Renal cortical epithelial cell (primary cell): ENCODE results near the gene DOK7. TPM values are rescaled to one million over a fixed set of nuclear protein-coding genes. Genes with fewer than 3 reads are reported as not detected.

Experiments used
- DNase-seq: peaks from one replicate; pipeline ENCODE4 v3.0.0-alpha.2; 2011; ENCODE audit warnings: low read depth
- total RNA-seq: library from RNA; depleted of rRNA; stranded (reverse); fragments of >200 nt; gene quantifications from 2 replicates; pipeline ENCODE4 v1.2.3, GENCODE V29; 2014

DOK7 gene
- total RNA-seq, 1 donor from 2014 or later, result 10.7 TPM

DNA sequence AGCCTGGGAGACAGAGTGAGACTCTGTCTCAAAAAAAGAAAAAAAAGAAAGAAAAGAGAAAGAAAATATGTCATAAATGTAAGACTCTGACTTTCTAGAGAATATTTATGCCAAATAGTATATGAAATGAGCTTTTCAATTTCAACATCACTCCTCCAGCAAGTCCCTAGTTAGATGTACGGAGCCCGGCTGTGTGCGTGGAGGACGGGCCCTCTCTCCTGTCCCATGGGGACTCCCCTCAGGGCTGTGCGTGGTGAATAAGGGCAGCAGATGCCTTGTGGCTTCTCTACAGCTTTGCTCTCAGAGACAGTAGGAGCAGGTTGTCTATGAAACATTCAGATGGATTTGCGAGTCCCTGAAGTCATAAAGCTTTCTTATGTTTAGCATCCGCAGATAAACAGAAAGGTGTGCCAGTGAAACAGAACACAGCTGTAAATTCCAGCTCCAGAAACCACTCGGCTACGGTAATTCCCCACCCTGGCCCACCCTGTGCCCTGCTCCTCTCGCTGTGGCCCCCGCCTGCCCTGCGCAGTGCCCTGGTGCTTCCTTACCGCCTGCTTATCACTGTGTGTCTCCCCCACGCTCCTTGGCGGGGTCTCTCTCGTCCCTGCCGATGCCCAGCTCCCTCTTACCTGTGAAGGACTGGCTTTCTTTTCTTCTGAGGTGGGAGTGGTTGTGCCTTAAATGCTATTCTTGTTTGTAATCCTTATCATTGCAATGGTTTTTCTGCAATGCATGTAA lies 35.2 kb upstream of the DOK7 start:
- no peak for DNase-seq

DNA sequence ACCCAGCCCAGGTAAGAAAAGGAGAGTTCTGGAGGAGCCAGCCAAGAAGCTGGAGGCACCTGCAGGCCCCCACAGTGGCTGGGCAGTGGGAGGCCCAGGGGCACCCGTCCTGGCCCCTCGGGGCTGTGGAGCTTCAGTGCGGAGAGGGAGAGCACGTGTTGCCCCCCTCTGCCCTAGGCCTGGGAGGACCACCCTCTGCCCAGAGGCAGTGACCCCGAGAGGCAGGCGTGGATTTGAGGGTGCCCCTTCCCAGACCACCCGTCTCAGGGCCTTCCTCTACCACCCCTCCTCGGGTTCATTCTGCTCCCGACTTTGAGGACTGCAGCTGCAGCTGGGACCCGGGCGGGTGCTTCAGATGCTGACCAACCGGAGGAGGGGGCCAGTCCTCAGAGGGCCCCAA lies 33.5 kb upstream of the DOK7 start:
- DNase-seq, result no peak

GRCh38 chr4:3430524-3430923 lies 32.6 kb upstream of the DOK7 start:
- DNase-seq, result no peak

GRCh38 chr4:3431446-3431993 lies 31.6 kb upstream of the DOK7 start:
- DNase-seq, result no peak

- no peak for DNase-seq
These were observed 30.7 kb upstream of the DOK7 start for GRCh38 chr4:3432381-3432790.

DNA sequence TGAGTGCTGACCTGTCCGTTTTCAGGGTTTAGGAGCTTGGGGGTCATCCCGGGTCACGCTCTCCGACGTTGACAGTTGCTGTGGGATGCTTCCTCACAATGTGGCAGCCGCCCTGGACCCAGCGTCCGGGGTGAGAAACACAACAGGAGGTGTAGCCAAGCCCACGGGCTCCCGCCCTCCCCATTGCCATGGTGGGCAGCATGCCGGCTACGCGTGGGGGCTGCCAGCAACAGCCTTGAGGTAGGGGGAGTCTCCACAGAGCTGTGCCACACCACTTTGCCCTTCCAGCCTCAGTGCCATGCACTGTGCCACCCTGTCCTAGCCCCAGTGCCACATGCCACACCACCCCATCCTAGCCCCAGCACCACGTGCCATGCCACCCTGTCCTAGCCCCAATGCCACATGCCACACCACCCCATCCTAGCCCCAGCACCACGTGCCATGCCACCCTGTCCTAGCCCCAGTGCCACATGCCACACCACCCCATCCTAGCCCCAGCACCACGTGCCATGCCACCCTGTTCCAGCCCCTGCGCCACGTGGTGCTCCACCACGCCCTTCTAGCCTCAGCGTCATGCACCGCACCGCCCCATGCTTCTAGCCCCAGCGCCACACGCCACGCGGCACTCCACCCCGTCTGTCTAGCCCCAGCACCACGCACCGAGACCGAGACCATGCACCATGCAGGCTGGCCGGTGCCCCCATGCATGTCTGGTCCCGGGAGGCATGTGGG lies 29.8 kb upstream of the DOK7 start:
- no peak for DNase-seq

DNA sequence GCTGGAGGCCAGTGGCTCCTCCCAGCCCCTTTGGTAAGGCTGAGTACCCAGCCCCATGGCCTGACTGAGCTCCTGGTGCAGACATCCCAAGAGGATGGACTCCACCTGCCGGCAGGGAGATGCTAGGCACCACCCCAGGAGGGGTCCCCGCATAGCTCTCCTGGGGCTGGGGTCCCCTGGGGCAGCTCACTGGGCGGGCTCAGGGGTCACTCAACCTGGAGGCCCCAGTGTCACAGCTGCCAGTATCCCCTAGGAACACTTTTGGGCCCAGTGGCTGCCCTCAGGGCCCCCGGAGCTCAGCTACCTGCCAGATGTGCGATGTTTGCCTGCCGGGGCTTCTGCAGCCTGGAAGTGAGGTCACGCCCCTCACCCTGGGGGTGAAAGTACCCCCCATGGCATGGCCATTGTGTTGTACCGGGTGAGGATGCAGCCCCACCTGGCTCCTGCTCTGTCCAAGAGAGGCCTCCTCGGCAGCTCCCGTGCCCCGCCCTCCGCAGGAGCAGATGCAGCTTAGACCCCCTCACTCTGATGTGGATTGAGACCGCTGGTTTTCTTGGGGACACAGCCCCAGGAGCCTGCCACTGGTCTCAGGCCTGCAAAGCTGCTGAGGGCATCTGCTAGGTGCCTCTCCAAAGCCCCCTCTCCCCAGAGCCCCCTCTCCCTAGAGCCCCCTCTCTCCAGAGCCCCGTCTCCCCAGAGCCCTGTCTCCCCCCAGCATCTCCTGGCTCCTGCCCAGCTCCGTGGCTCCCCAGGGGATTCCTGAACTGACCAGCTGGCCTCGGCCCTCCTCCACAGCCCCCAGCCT lies 28.0 kb upstream of the DOK7 start:
- no peak for DNase-seq

DNA sequence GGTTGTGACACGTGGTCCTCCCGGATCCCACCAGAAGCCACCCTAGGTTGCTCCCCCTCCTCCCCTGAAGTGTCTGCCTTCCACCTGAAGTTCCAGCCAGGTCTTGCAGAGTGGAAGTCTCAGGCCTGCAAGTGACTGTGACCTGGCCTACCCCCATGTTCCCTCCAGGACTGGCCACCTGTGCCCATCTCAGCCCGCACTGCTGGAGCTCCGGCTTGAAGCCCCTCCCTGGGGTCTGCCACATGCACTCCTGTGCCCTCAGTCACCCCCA lies 27.5 kb upstream of the DOK7 start:
- no peak for DNase-seq

DNA sequence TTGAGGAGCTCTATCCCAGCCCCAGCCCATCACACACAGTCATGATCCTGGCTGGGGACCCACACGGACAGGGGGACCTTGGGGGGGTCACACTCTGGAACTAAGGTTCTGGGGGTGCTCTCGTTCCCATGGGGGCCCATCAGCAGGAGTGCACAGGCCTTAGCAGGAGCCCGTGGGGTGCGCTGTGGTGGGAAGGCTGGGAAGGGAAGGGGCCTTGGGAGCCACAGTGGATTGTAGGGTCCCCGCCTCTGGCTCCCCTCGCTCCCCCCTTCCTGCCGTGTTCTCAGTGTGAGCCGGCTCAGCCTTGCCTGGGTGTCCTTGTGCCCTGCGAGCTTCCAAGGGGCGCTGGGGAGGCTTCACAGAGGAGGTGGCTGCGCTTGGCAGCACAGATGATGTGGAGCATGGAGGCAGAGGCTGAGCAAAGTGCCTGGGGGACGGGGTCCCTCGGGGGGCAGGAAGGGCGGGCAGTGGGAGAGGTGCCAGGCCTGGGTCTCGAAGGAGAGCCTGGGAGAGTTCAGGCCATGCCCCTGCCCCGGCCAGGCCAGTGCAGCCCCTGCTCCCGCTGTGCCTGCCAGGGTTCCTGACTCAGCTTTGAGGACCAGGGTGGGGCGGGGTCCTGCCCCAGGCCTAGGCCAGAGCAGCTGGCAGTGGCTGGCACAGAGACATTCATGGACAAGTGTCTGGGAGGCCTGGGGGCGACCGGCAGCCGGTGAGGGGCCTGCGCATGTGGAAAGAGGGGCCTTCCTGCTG lies 26.9 kb upstream of the DOK7 start:
- DNase-seq, result no peak

DNA sequence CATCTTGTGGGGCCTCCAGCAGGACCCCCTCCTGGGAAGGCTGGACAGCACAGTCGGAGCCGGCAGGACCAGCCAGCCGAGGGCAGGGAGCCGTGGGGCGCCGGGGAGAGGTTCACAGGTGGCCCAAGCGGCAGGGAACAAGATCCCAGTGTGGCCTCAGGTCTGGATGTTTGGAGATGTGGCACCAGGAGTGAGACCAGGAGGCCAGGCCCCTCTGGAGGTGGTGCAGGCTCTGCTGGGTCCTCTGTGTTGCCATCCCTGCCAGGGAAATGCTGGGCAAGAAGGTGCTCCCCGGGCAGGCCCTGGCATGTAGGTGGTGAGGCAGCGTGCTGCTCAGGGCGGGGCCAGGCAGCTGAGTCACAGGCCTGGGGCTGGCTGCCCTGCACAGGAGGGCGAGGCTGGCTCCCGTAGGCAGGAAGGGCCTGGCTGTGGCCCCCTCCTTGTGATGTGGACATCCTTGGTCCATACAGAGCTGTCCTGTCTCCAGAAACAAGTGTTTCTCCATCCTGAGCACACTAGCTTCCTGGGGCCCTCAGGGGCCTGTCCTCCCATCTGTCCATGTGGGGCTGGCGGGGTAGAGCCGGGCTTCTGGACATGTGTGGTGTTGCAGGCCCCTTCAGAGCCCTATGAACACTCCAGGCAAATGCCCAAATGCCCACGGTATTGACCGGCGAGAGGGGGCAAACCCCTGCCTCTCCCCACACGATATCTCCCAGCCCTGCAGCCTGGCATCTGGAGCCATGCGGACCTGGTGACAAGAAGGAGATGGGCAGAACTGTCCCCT lies 26.1 kb upstream of the DOK7 start:
- peak; percentile 71 for DNase-seq

DNA sequence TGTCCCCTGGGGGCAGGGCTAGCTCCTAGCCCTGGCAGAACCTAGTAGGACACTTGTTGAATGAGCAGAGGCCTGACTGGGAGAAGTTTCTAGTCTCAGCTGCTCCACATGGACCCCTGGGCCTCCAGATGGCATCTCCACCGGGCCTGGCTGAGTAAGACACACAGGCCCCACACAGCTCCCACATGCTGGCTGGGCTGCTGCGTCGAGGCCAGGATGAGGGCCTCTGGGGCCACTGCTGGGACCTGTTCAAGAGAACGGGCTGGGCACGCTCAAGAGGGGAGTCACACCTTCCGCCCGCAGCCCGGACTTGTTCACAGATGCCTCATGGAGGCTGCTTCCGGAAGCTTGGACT lies 25.5 kb upstream of the DOK7 start:
- no peak for DNase-seq

- DNase-seq, result no peak
These were observed 24.9 kb upstream of the DOK7 start for GRCh38 chr4:3437998-3438846.

GRCh38 chr4:3438847-3439180 lies 24.3 kb upstream of the DOK7 start:
- DNase-seq, result no peak

DNA sequence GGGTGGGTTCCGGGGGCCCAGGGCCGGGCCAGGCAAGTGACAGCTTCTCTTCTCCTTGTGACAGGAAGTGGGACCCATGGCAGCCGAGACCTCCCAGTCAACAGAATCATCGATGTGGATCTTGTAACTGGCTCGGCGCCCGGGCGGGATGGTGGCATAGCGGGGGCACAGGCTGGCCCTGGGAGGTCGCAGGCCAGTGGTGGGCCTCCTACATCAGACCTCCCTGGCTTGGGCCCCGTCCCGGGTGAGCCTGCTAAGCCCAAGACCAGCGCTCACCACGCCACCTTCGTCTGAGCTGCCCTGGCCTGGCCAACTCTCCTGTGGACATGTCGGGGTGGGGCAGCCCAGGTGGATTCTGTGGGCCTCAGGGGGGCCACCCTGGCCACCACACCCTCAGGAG lies 23.7 kb upstream of the DOK7 start:
- no peak for DNase-seq

- DNase-seq, result no peak
These were observed 23.1 kb upstream of the DOK7 start for GRCh38 chr4:3440011-3440410.

- no peak for DNase-seq
These were observed 22.1 kb upstream of the DOK7 start for GRCh38 chr4:3440979-3441500.

DNA sequence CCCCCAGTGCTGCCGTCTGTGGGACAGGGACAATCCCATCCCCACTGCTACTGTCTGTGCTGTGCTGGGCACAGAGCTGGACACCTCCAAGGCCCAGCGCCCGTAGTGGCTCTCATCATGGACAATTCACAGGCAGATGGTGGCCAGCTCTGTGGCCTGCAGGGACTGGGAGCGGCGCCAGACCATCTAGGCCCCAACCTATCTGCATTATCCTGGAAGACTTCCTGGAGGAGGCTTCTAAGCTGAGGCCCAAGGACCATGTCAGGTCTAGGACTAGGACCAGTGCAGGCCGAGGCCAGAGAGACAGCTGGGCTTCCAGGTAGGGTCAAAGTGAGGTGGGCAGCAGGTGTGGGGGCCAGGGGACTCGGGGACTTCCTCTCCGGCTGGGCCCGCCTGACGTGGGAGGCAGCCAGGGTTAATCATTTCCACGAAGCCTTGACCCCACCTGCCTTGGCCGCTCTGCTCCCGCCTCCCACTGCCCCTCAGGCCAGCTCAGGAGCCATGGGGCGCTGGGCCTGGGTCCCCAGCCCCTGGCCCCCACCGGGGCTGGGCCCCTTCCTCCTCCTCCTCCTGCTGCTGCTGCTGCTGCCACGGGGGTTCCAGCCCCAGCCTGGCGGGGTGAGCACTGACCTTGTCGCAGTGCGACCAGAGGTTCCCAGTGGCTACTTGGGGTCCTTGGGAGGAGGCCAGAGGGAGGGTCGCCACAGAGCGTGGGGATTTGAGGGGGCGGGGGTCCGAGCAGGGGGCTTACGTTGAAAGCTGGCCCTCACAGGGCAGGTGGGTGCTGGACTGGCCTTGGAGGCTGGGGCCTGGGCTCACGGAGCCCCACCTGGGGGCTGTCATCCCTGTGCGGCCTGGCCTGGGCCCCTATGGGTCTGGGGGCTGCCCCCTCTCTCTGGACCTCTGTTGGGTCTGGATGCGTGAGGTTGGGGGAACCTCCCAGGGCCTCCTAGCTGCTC lies 21.3 kb upstream of the DOK7 start, which contains the start of gene HGFAC:
HGFAC (plus strand) TSS at position 468 of the 959 bp plus-strand sequence; CDS start at position 502, 34 bp downstream.
- DNase-seq, result no peak

DNA sequence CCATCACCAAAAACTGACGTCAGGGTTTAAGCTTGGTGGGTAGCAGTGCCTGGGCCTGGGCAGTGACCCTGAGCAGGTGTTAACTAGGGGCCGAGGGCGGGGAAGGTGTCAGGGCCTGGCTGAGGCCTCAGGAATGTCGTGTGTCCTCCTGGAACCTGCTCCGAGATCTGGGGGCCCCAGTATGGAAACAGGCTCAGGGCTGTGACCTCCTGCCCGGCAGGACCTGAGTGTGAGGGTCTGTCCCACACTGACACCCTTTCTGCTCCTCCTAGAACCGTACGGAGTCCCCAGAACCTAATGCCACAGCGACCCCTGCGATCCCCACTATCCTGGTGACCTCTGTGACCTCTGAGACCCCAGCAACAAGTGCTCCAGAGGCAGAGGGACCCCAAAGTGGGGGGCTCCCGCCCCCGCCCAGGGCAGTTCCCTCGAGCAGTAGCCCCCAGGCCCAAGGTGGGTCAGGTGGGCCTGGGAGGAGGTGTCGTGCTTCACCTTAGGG lies 20.6 kb upstream of the DOK7 start:
- no peak for DNase-seq
